Fibroblast of pulmonary artery (primary cell): ENCODE measurements around the gene AKAP5.

Experiments used
- DNase-seq: peaks from one replicate; pipeline ENCODE4 v3.0.0-alpha.2; 2010; ENCODE audit warnings: low read depth
- H3K4me3 ChIP-seq: replicated peaks from 2 replicates; pipeline ENCODE4 v1.5.1; 2011; ENCODE audit warnings: low read depth, mild to moderate bottlenecking, control low read depth, low read length, moderate library complexity
- CTCF ChIP-seq: IDR thresholded peaks from 2 replicates; pipeline ENCODE4 v1.5.1; 2011; ENCODE audit warnings: mild to moderate bottlenecking, control low read depth, low read length, inconsistent platforms; ENCODE audit errors: missing control alignments

The AKAP5 gene

GRCh38 chr14:64478634-64479250, 13.4 kb downstream of the AKAP5 start:
- H3K4me3 ChIP-seq: no peak overlapping the region
- DNase-seq: peak; percentile 57
- TF ChIP-seq CTCF: peak; percentile 38

DNA sequence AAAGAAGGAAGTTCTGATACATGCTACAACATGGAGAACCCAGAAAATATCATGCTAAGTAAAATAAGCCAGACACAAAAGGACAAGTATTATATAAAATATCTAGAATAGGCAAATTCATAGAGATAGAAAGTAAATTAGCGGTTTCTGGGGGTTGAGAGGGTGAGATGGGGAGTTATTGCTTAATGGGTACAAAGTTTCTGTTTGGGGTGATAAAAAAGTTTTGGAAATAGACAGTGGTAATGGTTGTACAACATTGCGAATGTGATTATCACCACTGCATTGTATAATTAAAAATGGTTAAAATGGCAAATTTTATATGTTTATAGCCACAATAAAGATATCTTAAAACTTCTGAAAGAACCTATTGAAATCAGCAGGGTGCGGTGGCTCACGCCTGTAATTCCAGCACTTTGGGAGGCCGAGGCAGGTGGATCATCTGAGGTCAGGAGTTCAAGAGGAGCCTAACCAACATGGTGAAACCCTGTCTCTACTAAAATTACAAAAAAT, 23.3 kb downstream of the AKAP5 start:
- H3K4me3 ChIP-seq: no peak overlapping the region
- TF ChIP-seq CTCF: no peak

DNA sequence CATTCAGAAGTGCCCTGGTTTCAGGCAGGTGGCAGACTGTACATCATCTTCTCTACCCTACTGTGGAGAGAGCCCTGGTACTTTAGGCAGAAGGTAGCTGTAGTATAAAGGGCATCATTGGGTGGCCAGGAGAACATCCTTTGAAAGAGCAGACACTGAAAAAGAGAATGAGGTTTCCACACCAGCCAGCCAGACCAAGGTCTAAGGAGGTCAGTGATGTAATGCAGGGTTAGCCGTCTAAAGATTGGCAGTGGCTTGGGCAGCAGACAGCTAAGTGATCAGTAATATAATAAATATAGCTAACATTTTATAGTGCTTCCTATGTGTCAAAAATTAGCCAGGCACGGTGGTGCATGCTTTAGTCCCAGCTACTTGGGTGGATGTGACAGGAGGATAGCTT, 26.3 kb downstream of the AKAP5 start:
- TF ChIP-seq CTCF: no peak
- DNase-seq: no peak
- no peak overlapping the region for H3K4me3 ChIP-seq

More for the DNA sequence above, 23.3 kb downstream of the AKAP5 start:
- no peak for DNase-seq

- H3K4me3 ChIP-seq: no peak overlapping the region
- TF ChIP-seq CTCF: no peak
- no peak for DNase-seq
Measured at GRCh38 chr14:64493455-64493854, 28.2 kb downstream of the AKAP5 start.

DNA sequence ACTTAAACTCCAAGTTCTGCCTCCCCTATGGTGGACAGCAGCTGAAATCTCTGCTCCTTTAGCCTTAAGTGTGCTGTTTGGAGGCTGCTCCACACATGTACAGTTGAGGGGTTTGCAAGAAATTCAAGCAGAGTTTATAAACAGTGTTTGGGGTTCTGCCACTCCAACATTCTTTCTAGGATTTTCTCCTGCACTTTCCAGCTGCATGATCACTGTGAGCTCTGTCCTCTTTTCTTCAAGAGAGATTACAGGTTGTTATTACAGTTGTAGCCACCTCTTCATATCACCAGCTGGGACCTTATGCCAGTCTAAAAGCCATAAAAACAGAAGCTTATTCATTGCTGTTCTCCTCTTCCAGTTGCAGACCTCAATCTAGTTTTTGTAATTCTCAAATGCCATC, 30.0 kb downstream of the AKAP5 start:
- TF ChIP-seq CTCF: no peak
- no peak for DNase-seq
- H3K4me3 ChIP-seq: no peak overlapping the region

DNA sequence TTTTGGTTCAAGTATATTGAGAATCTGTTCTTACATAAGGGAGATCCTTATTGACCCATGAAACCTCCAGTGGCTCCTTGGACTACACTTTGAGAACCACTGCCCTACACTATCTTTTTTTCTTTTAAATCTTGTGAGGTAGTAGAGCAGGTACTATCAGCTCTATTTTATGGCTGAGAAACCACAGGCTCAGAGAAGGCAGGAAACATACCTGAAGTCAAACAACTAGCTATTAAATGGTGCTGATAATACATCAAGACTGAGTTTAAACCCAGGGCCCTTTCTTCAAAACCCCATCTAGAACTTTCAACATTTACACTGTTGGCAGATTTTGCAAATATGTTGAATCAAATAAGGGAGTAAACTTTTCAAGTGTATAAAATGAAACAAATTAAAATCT, 31.5 kb downstream of the AKAP5 start:
- TF ChIP-seq CTCF: no peak
- DNase-seq: no peak
- H3K4me3 ChIP-seq: no peak overlapping the region

DNA sequence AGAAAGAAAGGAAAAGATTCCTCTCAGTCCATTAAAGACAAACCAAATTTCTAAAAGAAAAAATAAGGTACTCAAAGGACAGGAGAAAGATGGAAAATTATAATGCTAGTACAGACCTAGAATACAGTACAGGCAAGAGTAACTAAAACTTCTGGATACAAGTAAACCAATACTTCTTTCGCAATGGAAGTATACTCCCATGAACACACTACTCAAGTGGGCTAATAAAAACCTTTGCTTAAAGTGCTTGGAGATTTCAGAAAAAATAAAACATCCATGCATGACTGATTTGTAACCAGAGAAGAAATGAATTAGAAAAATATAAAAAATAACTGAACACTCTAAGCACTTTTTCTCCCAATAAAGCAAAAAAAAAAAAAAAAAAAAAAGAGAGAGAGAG, 34.8 kb downstream of the AKAP5 start:
- H3K4me3 ChIP-seq: no peak overlapping the region
- TF ChIP-seq CTCF: no peak

More for the DNA sequence above, 34.8 kb downstream of the AKAP5 start:
- peak; percentile 32 for DNase-seq
